ENCODE data around the gene ARG2. TPM values are rescaled to one million over a fixed set of nuclear protein-coding genes. Genes with fewer than 3 reads are reported as not detected.
"Not testable (repeated sequence)": the region's sequence is repeated elsewhere in the genome, so short reads cannot be mapped to it uniquely, and the experiment has no call there.

ARG2 gene
- total and polyA plus RNA-seq, 2 of the 4 experiments (the other 2 are of a cell fraction), result 1.1 to 2.5 TPM

DNA sequence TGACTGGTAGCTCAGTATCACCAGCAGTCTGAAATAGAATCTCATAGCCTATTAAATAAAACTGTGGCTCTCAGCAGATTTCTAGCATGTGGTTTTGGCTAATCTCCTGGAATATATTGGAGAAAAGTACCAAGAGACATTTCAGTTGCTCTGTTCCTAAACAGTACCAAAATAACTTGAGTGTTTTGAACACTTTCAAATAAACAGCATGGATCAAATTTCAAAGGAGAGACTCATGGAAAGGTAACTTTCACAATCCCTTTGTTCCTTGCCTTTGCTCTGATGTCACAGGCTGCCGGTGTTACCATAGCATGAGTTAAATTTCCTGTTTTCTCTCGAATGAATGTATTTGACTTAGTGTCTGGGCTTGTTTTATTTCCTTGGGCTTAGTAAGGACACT lies 3.4 kb downstream of the ARG2 start:
- peak; percentile 7 for ATAC-seq (ENCODE audit: low read depth)
- intact Hi-C loops (cut with micrococcal nuclease), result no loop called here
- Histone ChIP-seq H3K4ac (ENCODE audit: low read depth, low read length) (peak overlapping the region; percentile 12; the same call in 1 of the 2 replicates), H3K23ac (ENCODE audit: low read depth, low read length) (no peak overlapping the region), H4K91ac (ENCODE audit: insufficient read depth, low read depth, low read length) (no peak overlapping the region), H3K9ac (ENCODE audit: low read depth, low read length) (no peak overlapping the region), H3K14ac (replicated peaks; ENCODE audit: low read depth, low read length) (no peak overlapping the region), H3K18ac (ENCODE audit: low read depth, low read length) (no peak overlapping the region; the same call in 1 of the 2 replicates), H2AK5ac (ENCODE audit: low read depth, low read length) (no peak overlapping the region), H3K27ac (ENCODE audit: insufficient read depth, low read length) (no peak overlapping the region), H4K20me1 (ENCODE audit: insufficient read depth, low read length) (no peaks in the 10 kb centered on the region), H3K56ac (ENCODE audit: extremely low read depth, insufficient read depth, low read length) (no peak overlapping the region), H2BK15ac (ENCODE audit: low read depth, low read length) (no peak overlapping the region), H3K4me1 (ENCODE audit: control insufficient read depth, insufficient read depth, low read length) (peaks cover 3% of the 10 kb centered on the region; the same call in 1 of the 2 replicates), H3K4me3 (ENCODE audit: insufficient read depth, low read depth, low read length) (no peak overlapping the region), H2AFZ (replicated peaks; ENCODE audit: low read length, poor library complexity) (peak overlapping the region; percentile 53), H2AK9ac (replicated peaks; ENCODE audit: low read depth, low read length, poor library complexity) (no peak overlapping the region), H3K9me3 (ENCODE audit: control insufficient read depth, insufficient read depth, low read length) (no peaks in the 10 kb centered on the region), H2BK5ac (ENCODE audit: low read depth, low read length, poor library complexity, severe bottlenecking) (peak overlapping the region; percentile 6), H3K4me2 (ENCODE audit: low read depth, low read length) (no peak overlapping the region; the same call in 1 of the 2 replicates), H2BK120ac (ENCODE audit: low read depth, low read length) (peak overlapping the region; percentile 24; the same call in 1 of the 2 replicates), H3K36me3 (ENCODE audit: control insufficient read depth, insufficient read depth, low read length) (no peaks in the 10 kb centered on the region), H2BK20ac (ENCODE audit: low read depth, low read length) (peak overlapping the region; percentile 43; the same call in 1 of the 2 replicates), H4K5ac (ENCODE audit: low read depth, low read length) (no peak overlapping the region), H3K79me1 (ENCODE audit: low read depth in 1 of 2, low read length in 2 of 2) (no peaks in the 10 kb centered on the region), H3K27me3 (ENCODE audit: control insufficient read depth, insufficient read depth, low read length) (no peaks in the 10 kb centered on the region), H3K9me1 (ENCODE audit: insufficient read depth, low read length) (no peaks in the 10 kb centered on the region), H4K8ac (ENCODE audit: low read depth in 2 of 2, low read length in 2 of 2) (peak overlapping the region in 1 of 2 experiments; percentile 45; a peak in 2 of 4 replicates)
- DNase-seq, result no peak
- TF ChIP-seq MXI1 (IDR thresholded peaks at IDR 0.05; ENCODE audit: borderline replicate concordance, low read depth, low read length) (no peak), BHLHE40 (IDR thresholded peaks at IDR 0.05; ENCODE audit: low read depth, low read length) (no peak), NFE2L2 (IDR thresholded peaks at IDR 0.05; ENCODE audit: low read depth, low read length) (no peak), CEBPB (IDR thresholded peaks at IDR 0.05; ENCODE audit: low read depth, low read length) (no peak)
- TF ChIP-seq, protein P1, sequence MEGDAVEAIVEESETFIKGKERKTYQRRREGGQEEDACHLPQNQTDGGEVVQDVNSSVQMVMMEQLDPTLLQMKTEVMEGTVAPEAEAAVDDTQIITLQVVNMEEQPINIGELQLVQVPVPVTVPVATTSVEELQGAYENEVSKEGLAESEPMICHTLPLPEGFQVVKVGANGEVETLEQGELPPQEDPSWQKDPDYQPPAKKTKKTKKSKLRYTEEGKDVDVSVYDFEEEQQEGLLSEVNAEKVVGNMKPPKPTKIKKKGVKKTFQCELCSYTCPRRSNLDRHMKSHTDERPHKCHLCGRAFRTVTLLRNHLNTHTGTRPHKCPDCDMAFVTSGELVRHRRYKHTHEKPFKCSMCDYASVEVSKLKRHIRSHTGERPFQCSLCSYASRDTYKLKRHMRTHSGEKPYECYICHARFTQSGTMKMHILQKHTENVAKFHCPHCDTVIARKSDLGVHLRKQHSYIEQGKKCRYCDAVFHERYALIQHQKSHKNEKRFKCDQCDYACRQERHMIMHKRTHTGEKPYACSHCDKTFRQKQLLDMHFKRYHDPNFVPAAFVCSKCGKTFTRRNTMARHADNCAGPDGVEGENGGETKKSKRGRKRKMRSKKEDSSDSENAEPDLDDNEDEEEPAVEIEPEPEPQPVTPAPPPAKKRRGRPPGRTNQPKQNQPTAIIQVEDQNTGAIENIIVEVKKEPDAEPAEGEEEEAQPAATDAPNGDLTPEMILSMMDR (conservative IDR thresholded peaks at IDR 0.05; ENCODE audit: low read depth, low read length), result no peak
- BruUV-seq (replicated peaks), result no TSS peak
- in situ Hi-C loops (cut with MboI; ENCODE audit: low sequenced_read_pairs), result loop anchor here (5.0 kb wide), 1 partner anchor 44 kb away; no protein-coding TSS in a partner anchor
- CTCF ChIA-PET, result interaction anchor here (0.6 to 1.0 kb wide), 2 partner anchors 81 to 526 kb away, joined by 3 to 6 read pairs; no protein-coding TSS in a partner anchor
- POLR2A ChIA-PET (ENCODE audit: unreplicated experiment), result no interaction called here
- dilution Hi-C loops (cut with HindIII; ENCODE audit: low sequenced_read_pairs, unreplicated experiment), result no loop called here
- WGBS, 2 experiments (ENCODE audit: extremely low coverage in 2 of 2, insufficient read length in 1 of 2), result 60% methylated on average over 1 of the region's 2 CpGs; no CpG with 5 or more reads in 1 of the 2 experiments

DNA sequence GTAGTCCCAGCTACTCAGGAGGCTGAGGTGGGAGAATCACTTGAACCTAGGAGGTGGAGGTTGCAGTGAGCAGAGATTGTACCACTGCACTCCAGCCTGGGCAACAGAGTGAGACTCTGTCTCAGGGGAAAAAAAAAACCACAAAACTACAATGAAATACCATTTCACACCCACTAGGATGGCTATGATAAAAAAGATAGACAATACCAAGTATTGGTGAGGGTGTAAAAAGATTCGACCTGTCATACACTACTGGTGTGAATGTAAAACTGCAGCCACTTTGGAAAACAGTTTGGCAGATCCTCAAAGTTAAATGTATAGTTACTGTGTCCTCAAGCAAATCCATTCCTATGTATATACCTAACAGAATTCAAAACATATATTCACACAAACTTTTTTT lies 6.4 kb downstream of the ARG2 start:
- in situ Hi-C loops (cut with MboI; ENCODE audit: low sequenced_read_pairs); H4K5ac ChIP-seq (ENCODE audit: low read depth, low read length); intact Hi-C loops (cut with micrococcal nuclease); H2BK5ac ChIP-seq (ENCODE audit: low read depth, low read length, poor library complexity, severe bottlenecking); BruUV-seq (replicated peaks); H3K9me3 ChIP-seq (ENCODE audit: control insufficient read depth, insufficient read depth, low read length); H3K36me3 ChIP-seq (ENCODE audit: control insufficient read depth, insufficient read depth, low read length); H2BK20ac ChIP-seq (ENCODE audit: low read depth, low read length); CTCF ChIA-PET; H3K4me2 ChIP-seq (ENCODE audit: low read depth, low read length); H3K14ac ChIP-seq (replicated peaks; ENCODE audit: low read depth, low read length); H3K9me1 ChIP-seq (ENCODE audit: insufficient read depth, low read length); H2AK5ac ChIP-seq (ENCODE audit: low read depth, low read length); ATAC-seq (ENCODE audit: low read depth); H2BK15ac ChIP-seq (ENCODE audit: low read depth, low read length); H3K9ac ChIP-seq (ENCODE audit: low read depth, low read length); H3K4me1 ChIP-seq (ENCODE audit: control insufficient read depth, insufficient read depth, low read length); H3K4me3 ChIP-seq (ENCODE audit: insufficient read depth, low read depth, low read length); H4K20me1 ChIP-seq (ENCODE audit: insufficient read depth, low read length); H4K8ac ChIP-seq (ENCODE audit: low read depth in 2 of 2, low read length in 2 of 2); H3K79me1 ChIP-seq (ENCODE audit: low read depth in 1 of 2, low read length in 2 of 2); H3K18ac ChIP-seq (ENCODE audit: low read depth, low read length); dilution Hi-C loops (cut with HindIII; ENCODE audit: low sequenced_read_pairs, unreplicated experiment); H2AK9ac ChIP-seq (replicated peaks; ENCODE audit: low read depth, low read length, poor library complexity); H3K27me3 ChIP-seq (ENCODE audit: control insufficient read depth, insufficient read depth, low read length); H2AFZ ChIP-seq (replicated peaks; ENCODE audit: low read length, poor library complexity); H3K23ac ChIP-seq (ENCODE audit: low read depth, low read length); H4K91ac ChIP-seq (ENCODE audit: insufficient read depth, low read depth, low read length); H3K27ac ChIP-seq (ENCODE audit: insufficient read depth, low read length); H3K56ac ChIP-seq (ENCODE audit: extremely low read depth, insufficient read depth, low read length); POLR2A ChIA-PET (ENCODE audit: unreplicated experiment); DNase-seq; H2BK120ac ChIP-seq (ENCODE audit: low read depth, low read length); H3K4ac ChIP-seq (ENCODE audit: low read depth, low read length): not testable (repeated sequence)
- WGBS, 2 experiments (ENCODE audit: extremely low coverage in 2 of 2, insufficient read length in 1 of 2), result no CpG with 5 or more reads among the region's 1 CpG

Data from IMR-90 (cell line).